HepG2 (cell line): ENCODE measurements around the gene CCDC6. TPM values are rescaled to one million over a fixed set of nuclear protein-coding genes. Genes with fewer than 3 reads are reported as not detected.

Source experiments
- ATAD3A ChIP-seq: sonication (generic); formaldehyde crosslinking; IDR thresholded peaks from 2 replicates; pipeline ENCODE4 v1.4.0; 2020; ENCODE audit warnings: missing genetic modification reagents
- CENPT ChIP-seq: sonication (generic); formaldehyde crosslinking; IDR thresholded peaks from 2 replicates; pipeline ENCODE4 v1.8.0; 2022; ENCODE audit warnings: low read depth, mild to moderate bottlenecking, moderate library complexity, missing genetic modification reagents
- NAIF1 ChIP-seq: sonication (generic); formaldehyde crosslinking; IDR thresholded peaks from 2 replicates; pipeline ENCODE4 v1.5.0; 2020; ENCODE audit warnings: mild to moderate bottlenecking, missing genetic modification reagents, borderline replicate concordance
- SALL1 ChIP-seq: sonication (generic); formaldehyde crosslinking; IDR thresholded peaks from 2 replicates; pipeline ENCODE4 v1.8.0; 2022; ENCODE audit warnings: mild to moderate bottlenecking, missing genetic modification reagents
- SIX4 ChIP-seq: sonication (generic); formaldehyde crosslinking; IDR thresholded peaks from 2 replicates; pipeline ENCODE4 v1.4.0; 2020; ENCODE audit warnings: missing genetic modification reagents
- SP2 ChIP-seq: sonication (generic); formaldehyde crosslinking; IDR thresholded peaks from 2 replicates; pipeline ENCODE4 v1.5.1; 2020; ENCODE audit warnings: mild to moderate bottlenecking, missing genetic modification reagents
- TOPORS ChIP-seq: sonication (generic); formaldehyde crosslinking; IDR thresholded peaks from 2 replicates; pipeline ENCODE4 v1.8.0; 2023; ENCODE audit warnings: mild to moderate bottlenecking, missing genetic modification reagents
- ZNF10 ChIP-seq: sonication (generic); formaldehyde crosslinking; IDR thresholded peaks from 2 replicates; pipeline ENCODE4 v1.4.0; 2020; ENCODE audit warnings: mild to moderate bottlenecking, low read depth, missing genetic modification reagents, borderline replicate concordance
- ZNF143 ChIP-seq: sonication (generic); formaldehyde crosslinking; IDR thresholded peaks from 2 replicates; pipeline ENCODE4 v1.4.0; 2020; ENCODE audit warnings: missing genetic modification reagents
- ZNF20 ChIP-seq: sonication (generic); formaldehyde crosslinking; IDR thresholded peaks from 2 replicates; pipeline ENCODE4 v1.4.0; 2020; ENCODE audit warnings: mild to moderate bottlenecking, moderate library complexity, missing genetic modification reagents
- ZNF326 ChIP-seq: sonication (generic); formaldehyde crosslinking; IDR thresholded peaks from 2 replicates; pipeline ENCODE4 v1.4.0; 2020; ENCODE audit warnings: missing genetic modification reagents, borderline replicate concordance
- ZNF441 ChIP-seq: sonication (generic); formaldehyde crosslinking; IDR thresholded peaks from 2 replicates; pipeline ENCODE4 v1.7.0; 2021; ENCODE audit warnings: missing genetic modification reagents, borderline replicate concordance
- ZNF501 ChIP-seq: sonication (generic); formaldehyde crosslinking; IDR thresholded peaks from 2 replicates; pipeline ENCODE4 v1.5.1; 2020; ENCODE audit warnings: mild to moderate bottlenecking, moderate library complexity, missing genetic modification reagents
- ZNF629 ChIP-seq: sonication (generic); formaldehyde crosslinking; conservative IDR thresholded peaks from 2 replicates; pipeline ENCODE4 v1.5.0; 2020; ENCODE audit warnings: missing genetic modification reagents
- ZSCAN29 ChIP-seq: sonication (generic); formaldehyde crosslinking; conservative IDR thresholded peaks from 2 replicates; pipeline ENCODE4 v1.4.0; 2020; ENCODE audit warnings: mild to moderate bottlenecking, missing genetic modification reagents
- polyA plus RNA-seq, 8 experiments: library from polyadenylated mRNA; depleted of rRNA in 3 of 8; stranded (reverse) in 7 of 8; unstranded in 1 of 8; fragments of >200 nt; fragmentation: Illumina TruSeq in 4 of 8; extraction: Trizol in 4 of 8; gene quantifications; 2 replicates each; pipeline versions ENCODE4 v1.2.1 to v1.2.3, GENCODE V29; 2011 to 2016; ENCODE audit warnings: low read depth in 4 of 8, missing spikeins in 1 of 8, mixed read lengths in 1 of 8; ENCODE audit not compliant: insufficient read depth in 1 of 8
- total RNA-seq, 5 experiments: library from RNA; depleted of rRNA; stranded (reverse); fragments of >200 nt; fragmentation: Illumina TruSeq; extraction: Trizol; gene quantifications; 2 replicates each; pipeline ENCODE4 v1.2.3, GENCODE V29; 2016; ENCODE audit warnings: low read depth in 1 of 5
- TF ChIP-seq, protein P1 (sequence below): sonication (generic); formaldehyde crosslinking; IDR thresholded peaks from 2 replicates; pipeline ENCODE4 v1.4.0; 2020; ENCODE audit warnings: mild to moderate bottlenecking, missing genetic modification reagents
- TF ChIP-seq, protein P2 (sequence below): sonication (generic); formaldehyde crosslinking; conservative IDR thresholded peaks from 2 replicates; pipeline ENCODE4 v1.8.0; 2022; ENCODE audit warnings: mild to moderate bottlenecking, moderate library complexity, missing genetic modification reagents
- TF ChIP-seq, protein P3 (sequence below): sonication (generic); formaldehyde crosslinking; IDR thresholded peaks from 2 replicates; pipeline ENCODE4 v1.5.0; 2020; ENCODE audit warnings: missing genetic modification reagents

The CCDC6 gene
- total and polyA plus RNA-seq, 2 of the 13 experiments (the other 11 are each of a cell fraction or from before 2014, with no cell fraction given): 17.9 to 18.3 TPM

DNA sequence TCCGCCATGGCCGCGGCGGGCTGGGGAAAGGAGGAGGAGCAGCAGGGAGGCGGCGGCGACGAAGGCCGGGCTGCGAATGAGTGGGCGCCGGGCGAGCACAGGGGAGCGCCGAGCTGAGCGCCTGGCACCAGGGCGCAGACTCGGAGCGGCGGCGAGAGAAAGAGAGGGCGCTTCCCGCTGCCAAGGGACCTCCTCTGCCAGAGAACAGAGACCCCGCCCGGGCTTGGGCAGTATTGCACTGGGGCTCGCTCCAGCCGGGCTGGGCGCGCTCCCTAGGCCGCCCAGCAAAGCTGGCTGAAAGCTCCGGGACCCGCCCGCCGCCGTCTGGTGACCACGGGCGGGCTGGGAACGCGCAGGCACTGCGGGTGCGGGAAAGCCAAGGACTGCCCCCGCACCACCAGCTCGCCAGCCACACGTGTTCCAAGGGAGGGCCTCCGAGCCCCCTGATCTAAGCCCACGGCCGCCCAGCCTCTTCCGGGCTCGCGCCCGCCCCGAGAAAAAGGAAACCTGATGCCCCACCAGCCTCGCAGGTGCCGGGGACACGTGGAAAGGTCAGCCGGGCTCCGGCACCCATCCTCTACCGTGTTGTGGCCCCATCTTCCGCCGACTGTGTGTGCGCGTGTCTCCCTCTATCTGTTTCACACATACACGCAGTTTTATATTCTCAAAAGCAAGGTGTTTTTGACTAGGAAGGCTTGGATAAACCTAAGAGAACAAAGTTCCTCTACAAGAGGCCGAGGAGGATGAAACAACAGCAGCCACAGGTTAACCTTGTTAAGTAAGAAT lies at the start of gene CCDC6 (continued):
- TF ChIP-seq, protein P1, sequence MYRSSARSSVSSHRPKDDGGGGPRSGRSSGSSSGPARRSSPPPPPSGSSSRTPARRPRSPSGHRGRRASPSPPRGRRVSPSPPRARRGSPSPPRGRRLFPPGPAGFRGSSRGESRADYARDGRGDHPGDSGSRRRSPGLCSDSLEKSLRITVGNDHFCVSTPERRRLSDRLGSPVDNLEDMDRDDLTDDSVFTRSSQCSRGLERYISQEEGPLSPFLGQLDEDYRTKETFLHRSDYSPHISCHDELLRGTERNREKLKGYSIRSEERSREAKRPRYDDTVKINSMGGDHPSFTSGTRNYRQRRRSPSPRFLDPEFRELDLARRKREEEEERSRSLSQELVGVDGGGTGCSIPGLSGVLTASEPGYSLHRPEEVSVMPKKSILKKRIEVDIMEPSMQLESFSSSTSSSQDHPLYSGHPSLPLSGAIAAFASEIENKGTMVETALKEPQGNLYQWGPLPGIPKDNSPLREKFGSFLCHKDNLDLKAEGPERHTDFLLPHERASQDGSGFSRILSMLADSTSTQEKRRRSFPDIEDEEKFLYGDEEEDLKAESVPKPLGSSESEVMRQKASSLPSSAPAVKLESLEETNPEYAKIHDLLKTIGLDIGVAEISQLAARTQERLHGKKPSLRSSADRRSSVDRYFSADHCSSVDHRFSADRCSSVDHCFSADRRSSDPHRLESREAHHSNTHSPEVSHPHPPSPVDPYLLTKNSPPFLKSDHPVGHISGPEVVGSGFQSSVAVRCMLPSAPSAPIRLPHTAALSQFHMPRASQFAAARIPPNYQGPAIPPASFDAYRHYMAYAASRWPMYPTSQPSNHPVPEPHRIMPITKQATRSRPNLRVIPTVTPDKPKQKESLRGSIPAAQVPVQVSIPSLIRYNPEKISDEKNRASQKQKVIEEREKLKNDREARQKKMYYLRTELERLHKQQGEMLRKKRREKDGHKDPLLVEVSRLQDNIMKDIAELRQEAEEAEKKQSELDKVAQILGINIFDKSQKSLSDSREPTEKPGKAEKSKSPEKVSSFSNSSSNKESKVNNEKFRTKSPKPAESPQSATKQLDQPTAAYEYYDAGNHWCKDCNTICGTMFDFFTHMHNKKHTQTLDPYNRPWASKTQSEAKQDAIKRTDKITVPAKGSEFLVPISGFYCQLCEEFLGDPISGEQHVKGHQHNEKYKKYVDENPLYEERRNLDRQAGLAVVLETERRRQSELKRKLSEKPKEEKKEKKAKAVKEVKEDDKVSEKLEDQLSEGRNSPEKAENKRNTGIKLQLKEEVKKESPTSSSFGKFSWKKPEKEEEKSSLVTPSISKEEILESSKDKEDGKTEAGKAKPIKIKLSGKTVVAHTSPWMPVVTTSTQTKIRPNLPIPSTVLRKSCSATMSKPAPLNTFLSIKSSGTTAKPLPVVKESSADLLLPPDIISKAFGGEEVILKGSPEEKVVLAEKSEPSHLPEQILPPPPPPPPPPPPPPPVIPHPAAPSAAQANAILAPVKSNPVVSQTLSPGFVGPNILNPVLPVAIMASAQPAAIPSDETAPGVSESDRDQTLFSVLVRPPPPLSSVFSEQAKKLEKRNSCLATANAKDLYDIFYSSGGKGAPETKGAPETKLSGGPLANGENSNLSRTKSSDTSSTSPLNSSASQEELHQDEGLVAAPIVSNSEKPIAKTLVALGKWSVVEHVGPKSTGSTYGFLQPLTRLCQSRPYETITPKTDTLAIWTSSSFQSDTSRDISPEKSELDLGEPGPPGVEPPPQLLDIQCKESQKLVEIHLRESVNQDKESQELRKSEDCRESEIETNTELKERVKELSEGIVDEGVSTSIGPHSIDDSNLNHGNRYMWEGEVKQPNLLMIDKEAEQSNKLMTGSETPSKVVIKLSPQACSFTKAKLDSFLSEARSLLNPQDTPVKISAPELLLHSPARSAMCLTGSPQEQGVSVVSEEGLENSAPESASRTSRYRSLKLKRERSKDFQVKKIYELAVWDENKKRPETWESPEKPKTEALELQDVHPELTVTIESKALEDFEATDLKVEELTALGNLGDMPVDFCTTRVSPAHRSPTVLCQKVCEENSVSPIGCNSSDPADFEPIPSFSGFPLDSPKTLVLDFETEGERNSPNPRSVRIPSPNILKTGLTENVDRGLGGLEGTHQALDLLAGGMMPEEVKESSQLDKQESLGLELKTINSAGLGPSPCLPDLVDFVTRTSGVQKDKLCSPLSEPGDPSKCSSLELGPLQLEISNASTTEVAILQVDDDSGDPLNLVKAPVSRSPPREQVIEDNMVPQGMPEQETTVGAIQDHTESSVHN: no peak
- no peak for TF ChIP-seq ZNF20 (CRISPR knock-in tag)
- no peak for TF ChIP-seq ZNF629 (CRISPR knock-in tag)
- no peak for TF ChIP-seq CENPT (CRISPR knock-in tag)
- no peak for TF ChIP-seq ATAD3A (CRISPR knock-in tag)
- TF ChIP-seq ZNF501 (CRISPR knock-in tag): peak; percentile 95
- peak; percentile 81 for TF ChIP-seq SALL1 (CRISPR knock-in tag)
- peak; percentile 50; the same call in 1 of the 2 replicates for TF ChIP-seq ZNF143 (CRISPR knock-in tag)
- peak; percentile 36; the same call in 1 of the 2 replicates for TF ChIP-seq TOPORS (CRISPR knock-in tag)
- peak; percentile 96 for TF ChIP-seq NAIF1 (CRISPR knock-in tag)
- TF ChIP-seq SP2: peak; percentile 14; the same call in 1 of the 2 replicates
- TF ChIP-seq, protein P2, sequence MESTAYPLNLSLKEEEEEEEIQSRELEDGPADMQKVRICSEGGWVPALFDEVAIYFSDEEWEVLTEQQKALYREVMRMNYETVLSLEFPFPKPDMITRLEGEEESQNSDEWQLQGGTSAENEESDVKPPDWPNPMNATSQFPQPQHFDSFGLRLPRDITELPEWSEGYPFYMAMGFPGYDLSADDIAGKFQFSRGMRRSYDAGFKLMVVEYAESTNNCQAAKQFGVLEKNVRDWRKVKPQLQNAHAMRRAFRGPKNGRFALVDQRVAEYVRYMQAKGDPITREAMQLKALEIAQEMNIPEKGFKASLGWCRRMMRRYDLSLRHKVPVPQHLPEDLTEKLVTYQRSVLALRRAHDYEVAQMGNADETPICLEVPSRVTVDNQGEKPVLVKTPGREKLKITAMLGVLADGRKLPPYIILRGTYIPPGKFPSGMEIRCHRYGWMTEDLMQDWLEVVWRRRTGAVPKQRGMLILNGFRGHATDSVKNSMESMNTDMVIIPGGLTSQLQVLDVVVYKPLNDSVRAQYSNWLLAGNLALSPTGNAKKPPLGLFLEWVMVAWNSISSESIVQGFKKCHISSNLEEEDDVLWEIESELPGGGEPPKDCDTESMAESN (CRISPR knock-in tag): peak; percentile 92; the same call in 1 of the 2 replicates
- TF ChIP-seq, protein P3, sequence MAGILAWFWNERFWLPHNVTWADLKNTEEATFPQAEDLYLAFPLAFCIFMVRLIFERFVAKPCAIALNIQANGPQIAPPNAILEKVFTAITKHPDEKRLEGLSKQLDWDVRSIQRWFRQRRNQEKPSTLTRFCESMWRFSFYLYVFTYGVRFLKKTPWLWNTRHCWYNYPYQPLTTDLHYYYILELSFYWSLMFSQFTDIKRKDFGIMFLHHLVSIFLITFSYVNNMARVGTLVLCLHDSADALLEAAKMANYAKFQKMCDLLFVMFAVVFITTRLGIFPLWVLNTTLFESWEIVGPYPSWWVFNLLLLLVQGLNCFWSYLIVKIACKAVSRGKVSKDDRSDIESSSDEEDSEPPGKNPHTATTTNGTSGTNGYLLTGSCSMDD: no peak
- no peak for TF ChIP-seq ZNF10 (CRISPR knock-in tag)
- no peak for TF ChIP-seq ZNF326
- TF ChIP-seq SIX4 (CRISPR knock-in tag): peak; percentile 96
- peak; percentile 48; the same call in 1 of the 2 replicates for TF ChIP-seq ZSCAN29 (CRISPR knock-in tag)
- TF ChIP-seq ZNF441: peak; percentile 49; the same call in 1 of the 2 replicates
